Lung (tissue), 12 donors: ENCODE measurements around the gene WSB1. TPM values are rescaled to one million over a fixed set of nuclear protein-coding genes. Genes with fewer than 3 reads are reported as not detected.
A peak's percentile ranks its signal among the peaks of the same experiment; 100 is the strongest.

ENCODE experiments used
- ATAC-seq: fragments of 200-7000 bp; cut with Tn5 transposase; one replicate; pipeline ENCODE4 v1.9.1; 2020; ENCODE audit warnings: moderate number of reproducible peaks; ENCODE audit not compliant: insufficient read depth, low FRiP score
- DNase-seq, 3 donors: peaks; one replicate each; pipeline ENCODE4 v3.0.0-alpha.2; 2013 to 2017
- H3K27ac ChIP-seq, 2 donors: one replicate each; pipeline ENCODE4 v1.5.1; 2013; ENCODE audit warnings: mild to moderate bottlenecking in 2 of 2, moderate library complexity in 2 of 2, control low read depth in 1 of 2, inconsistent platforms in 1 of 2, low read depth in 1 of 2, low read length in 1 of 2
- H3K27me3 ChIP-seq, 3 donors: one replicate each; pipeline ENCODE4 v1.5.1; 2013; ENCODE audit warnings: low read length in 2 of 3; ENCODE audit not compliant: control insufficient read depth in 3 of 3, insufficient read depth in 3 of 3
- H3K36me3 ChIP-seq, 4 donors: one replicate each; pipeline ENCODE4 v1.5.1; 2013; ENCODE audit warnings: low read length in 4 of 4, mild to moderate bottlenecking in 1 of 4, moderate library complexity in 1 of 4; ENCODE audit not compliant: control insufficient read depth in 4 of 4, insufficient read depth in 4 of 4
- H3K4me1 ChIP-seq, 5 donors: one replicate each; pipeline ENCODE4 v1.5.1; 2013; ENCODE audit warnings: low read length in 5 of 5, mild to moderate bottlenecking in 2 of 5, moderate library complexity in 1 of 5; ENCODE audit not compliant: control insufficient read depth in 5 of 5, insufficient read depth in 5 of 5
- H3K4me3 ChIP-seq: one replicate; pipeline ENCODE4 v1.5.1; 2013; ENCODE audit warnings: mild to moderate bottlenecking, control low read depth, moderate library complexity
- H3K9ac ChIP-seq, 2 donors: one replicate each; pipeline ENCODE4 v1.5.1; 2013; ENCODE audit warnings: low read length in 2 of 2, control low read depth in 1 of 2; ENCODE audit not compliant: insufficient read depth in 1 of 2
- H3K9me3 ChIP-seq, 4 donors: one replicate each; pipeline ENCODE4 v1.5.1; 2013; ENCODE audit warnings: low read length in 3 of 4, mild to moderate bottlenecking in 1 of 4, moderate library complexity in 1 of 4; ENCODE audit not compliant: control insufficient read depth in 4 of 4, insufficient read depth in 3 of 4
- CTCF ChIP-seq: IDR thresholded peaks from 2 replicates; pipeline ENCODE4 v1.5.1; 2012; ENCODE audit warnings: mild to moderate bottlenecking; ENCODE audit errors: control extremely low read depth, extremely low read depth
- WGBS, 2 donors: extraction: QIAGEN DNeasy Blood & Tissue Kit; methylation state at CpG; one replicate each; pipeline ENCODE4 v1.1.7; 2013; 5-methylcytosine and 5-hydroxymethylcytosine counted together
- polyA plus RNA-seq, 2 donors: library from polyadenylated mRNA; stranded (reverse); fragments of 200-250 nt; gene quantifications; one replicate each; pipeline ENCODE4 v1.2.1, GENCODE V29; 2013
- total RNA-seq, 2 donors: library from RNA; depleted of rRNA in 1 of 2; stranded (reverse); fragments of >200 nt in 1 of 2; gene quantifications; one replicate each; pipeline ENCODE4 v1.2.1, GENCODE V29; 2014 to 2021
- donor health status: control.
- donor health status: control.
- donor health status: Bipolar disorder and iron deficiency.
- donor health status: healthy.
- donor health status: DM: yes; HTN: yes; CAD: no.

The WSB1 gene
- total and polyA plus RNA-seq, 4 donors = 181 to 748 (median 268) TPM

GRCh38 chr17:27318633-27319032 lies 24.7 kb downstream of the WSB1 start:
- no peaks in the 10 kb centered on the region for H3K9me3 ChIP-seq
- H3K27me3 ChIP-seq = no peaks in the 10 kb centered on the region
- WGBS, 2 donors = 82 to 88% methylated on average over 6 of the region's 6 CpGs
- peak overlapping the region in 1 of 2 donors; percentile 7 for H3K27ac ChIP-seq
- no peak overlapping the region for H3K4me3 ChIP-seq
- H3K36me3 ChIP-seq = peaks cover 11 to 32% (median 20%) of the 10 kb centered on the region in 4 donors
- ATAC-seq = no peak
- no peak for TF ChIP-seq CTCF
- no peak overlapping the region for H3K9ac ChIP-seq
- H3K4me1 ChIP-seq = peaks cover 3 to 26% (median 14%) of the 10 kb centered on the region in 5 donors
- DNase-seq = no peak

GRCh38 chr17:27319541-27320221 lies 25.8 kb downstream of the WSB1 start:
- Histone ChIP-seq H3K36me3 (peaks cover 8 to 24% (median 19%) of the 10 kb centered on the region in 4 donors), H3K9ac (no peak overlapping the region), H3K27me3 (no peaks in the 10 kb centered on the region), H3K4me3 (no peak overlapping the region), H3K4me1 (peaks cover 3 to 32% (median 22%) of the 10 kb centered on the region in 5 donors), H3K9me3 (no peaks in the 10 kb centered on the region), H3K27ac (peak overlapping the region in 1 of 2 donors; percentile 48)
- no peak for TF ChIP-seq CTCF
- DNase-seq (peak; percentile 80 to 91 (median 83)), ATAC-seq (no peak)
- WGBS, 2 donors = 26 to 59% methylated on average over 4 of the region's 4 CpGs

- Histone ChIP-seq H3K9me3 (no peaks in the 10 kb centered on the region), H3K27me3 (no peaks in the 10 kb centered on the region), H3K4me3 (no peak overlapping the region), H3K27ac (peak overlapping the region; percentile 41 to 48), H3K36me3 (peaks cover 8 to 21% (median 16%) of the 10 kb centered on the region in 4 donors), H3K4me1 (peaks cover 3 to 28% (median 22%) of the 10 kb centered on the region in 5 donors), H3K9ac (no peak overlapping the region)
- TF ChIP-seq CTCF = no peak
- ATAC-seq (no peak), DNase-seq (no peak)
- WGBS, 2 donors = 71 to 76% methylated on average over 4 of the region's 4 CpGs
Measured at GRCh38 chr17:27320222-27320560, 26.3 kb downstream of the WSB1 start.
